PC-9 (cell line): ENCODE results near the gene AGAP1.

Experiments
- EZH2 ChIP-seq: fragments of 200-600 bp; sonication (generic); IDR thresholded peaks from 2 replicates; pipeline ENCODE4 v1.8.0; 2017; ENCODE audit warnings: antibody characterized with exemption, low read depth
- TF ChIP-seq, protein P1 (sequence below): fragments of 200-600 bp; sonication (generic); conservative IDR thresholded peaks from 2 replicates; pipeline ENCODE4 v1.6.1; 2017; ENCODE audit warnings: mixed run types, antibody characterized with exemption, mild to moderate bottlenecking, moderate library complexity

DNA sequence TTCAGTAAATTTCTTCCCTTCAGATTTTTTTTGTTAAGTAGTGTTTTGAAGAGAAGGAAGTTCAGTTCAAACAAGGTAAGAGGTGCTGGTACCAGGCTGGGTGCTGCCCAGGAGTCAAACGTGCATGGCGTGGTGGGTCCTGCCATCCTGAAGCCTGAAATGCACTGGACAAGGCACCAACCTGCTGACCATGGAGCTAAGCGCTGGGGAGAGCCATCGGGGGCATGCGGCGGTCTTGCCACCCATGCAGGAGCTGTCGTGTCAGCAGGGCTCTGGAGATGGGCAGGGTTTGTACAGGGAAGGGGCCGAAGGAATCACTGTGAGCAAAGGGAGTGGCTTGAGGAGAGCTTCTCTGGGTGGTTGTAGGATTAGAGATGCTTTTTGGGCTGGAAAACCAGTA lies 547.8 kb downstream of the AGAP1 start:
- TF ChIP-seq, protein P1, sequence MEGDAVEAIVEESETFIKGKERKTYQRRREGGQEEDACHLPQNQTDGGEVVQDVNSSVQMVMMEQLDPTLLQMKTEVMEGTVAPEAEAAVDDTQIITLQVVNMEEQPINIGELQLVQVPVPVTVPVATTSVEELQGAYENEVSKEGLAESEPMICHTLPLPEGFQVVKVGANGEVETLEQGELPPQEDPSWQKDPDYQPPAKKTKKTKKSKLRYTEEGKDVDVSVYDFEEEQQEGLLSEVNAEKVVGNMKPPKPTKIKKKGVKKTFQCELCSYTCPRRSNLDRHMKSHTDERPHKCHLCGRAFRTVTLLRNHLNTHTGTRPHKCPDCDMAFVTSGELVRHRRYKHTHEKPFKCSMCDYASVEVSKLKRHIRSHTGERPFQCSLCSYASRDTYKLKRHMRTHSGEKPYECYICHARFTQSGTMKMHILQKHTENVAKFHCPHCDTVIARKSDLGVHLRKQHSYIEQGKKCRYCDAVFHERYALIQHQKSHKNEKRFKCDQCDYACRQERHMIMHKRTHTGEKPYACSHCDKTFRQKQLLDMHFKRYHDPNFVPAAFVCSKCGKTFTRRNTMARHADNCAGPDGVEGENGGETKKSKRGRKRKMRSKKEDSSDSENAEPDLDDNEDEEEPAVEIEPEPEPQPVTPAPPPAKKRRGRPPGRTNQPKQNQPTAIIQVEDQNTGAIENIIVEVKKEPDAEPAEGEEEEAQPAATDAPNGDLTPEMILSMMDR: no peak
- TF ChIP-seq EZH2: no peak
